Body of pancreas (tissue), 4 donors: ENCODE measurements around the gene POLN.

Source experiments
- CTCF ChIP-seq, 7 experiments: fragments of 450-650 bp in 4 of 7; fragments of 200-600 bp in 3 of 7; sonication (generic) in 3 of 7; IDR thresholded peaks; one replicate each; pipeline ENCODE4 v1.5.1; 2016 to 2019; ENCODE audit warnings: antibody characterized with exemption in 7 of 7
- POLR2A ChIP-seq, 3 donors: fragments of 450-650 bp; IDR thresholded peaks; one replicate each; pipeline ENCODE4 v1.6.1; 2016; ENCODE audit warnings: antibody characterized with exemption in 3 of 3, mild to moderate bottlenecking in 2 of 3

GRCh38 chr4:2268357-2269205 is 26.7 kb upstream of the POLN start:
- TF ChIP-seq CTCF (IDR thresholded peaks at IDR 0.05) (no peak), POLR2A (IDR thresholded peaks at IDR 0.05) (no peak)
